Measurements from ENCODE around the gene COPA.

DNA sequence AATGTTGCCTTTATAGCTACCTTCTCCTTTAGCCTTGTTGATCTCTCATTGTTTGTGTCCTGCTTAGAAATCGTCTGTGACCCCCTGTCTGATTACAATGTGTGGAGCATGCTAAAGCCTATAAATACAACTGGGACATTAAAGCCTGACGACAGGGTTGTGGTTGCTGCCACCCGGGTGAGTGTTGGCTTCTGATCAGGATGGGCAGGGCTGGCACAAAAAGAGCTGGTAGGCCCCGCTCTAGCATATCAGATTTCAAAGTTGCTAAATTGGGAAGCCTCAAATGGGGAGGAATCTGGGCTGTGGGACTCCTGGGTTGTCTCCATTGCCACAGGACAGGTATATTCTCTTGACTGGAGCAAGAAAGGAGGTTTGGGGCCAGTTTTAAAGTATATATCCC, 8.6 kb upstream of the COPA start:
- no peak for TF ChIP-seq CTCF (IDR thresholded peaks at IDR 0.05)
- no peak for TF ChIP-seq POLR2A (IDR thresholded peaks at IDR 0.05)
